AG10803 (cell line): Measurements from ENCODE around the gene SHROOM3.

ENCODE experiments used
- DNase-seq: peaks from one replicate; pipeline ENCODE4 v3.0.0; 2010; ENCODE audit warnings: low read depth
- H3K4me3 ChIP-seq: 2 replicates; pipeline ENCODE4 v1.5.1; 2011; ENCODE audit warnings: mild to moderate bottlenecking, low read length, control low read depth
- CTCF ChIP-seq: conservative IDR thresholded peaks from 2 replicates; pipeline ENCODE4 v1.5.1; 2011; ENCODE audit warnings: mild to moderate bottlenecking, low read length, control low read depth, inconsistent platforms

The SHROOM3 gene

GRCh38 chr4:76740192-76740591, 305.2 kb downstream of the SHROOM3 start:
- no peak for TF ChIP-seq CTCF
- DNase-seq = no peak
- no peak overlapping the region for H3K4me3 ChIP-seq

GRCh38 chr4:76740866-76741662, 306.0 kb downstream of the SHROOM3 start:
- H3K4me3 ChIP-seq = no peak overlapping the region
- TF ChIP-seq CTCF = no peak
- no peak for DNase-seq

GRCh38 chr4:76741663-76742020, 306.6 kb downstream of the SHROOM3 start:
- TF ChIP-seq CTCF = no peak
- DNase-seq = no peak
- peak overlapping the region; percentile 58 for H3K4me3 ChIP-seq

- peak overlapping the region; percentile 58 for H3K4me3 ChIP-seq
- 0 out of 2 replicates have a peak, but pooled peaks have one; percentile 16 for TF ChIP-seq CTCF
- peak; percentile 90 for DNase-seq
Observed at GRCh38 chr4:76744241-76744921, 309.4 kb downstream of the SHROOM3 start.

- peak overlapping the region; percentile 0 for H3K4me3 ChIP-seq
- DNase-seq = peak; percentile 89
- TF ChIP-seq CTCF = no peak
Observed at GRCh38 chr4:76745240-76745639, 310.2 kb downstream of the SHROOM3 start.

- no peak overlapping the region for H3K4me3 ChIP-seq
- DNase-seq = peak; percentile 85
- TF ChIP-seq CTCF = no peak
Observed at GRCh38 chr4:76747563-76747962, 312.5 kb downstream of the SHROOM3 start.

- DNase-seq = peak; percentile 30
- peak; percentile 24 for TF ChIP-seq CTCF
- H3K4me3 ChIP-seq = no peak overlapping the region
Observed at GRCh38 chr4:76748649-76749048, 313.6 kb downstream of the SHROOM3 start.
